ENCODE measurements around the gene ZNF226. TPM values are rescaled to one million over a fixed set of nuclear protein-coding genes. Genes with fewer than 3 reads are reported as not detected.
A peak's percentile ranks its signal among the peaks of the same experiment; 100 is the strongest.

Gene ZNF226
- total and polyA plus RNA-seq, 9 of the 15 experiments (the other 6 are each of a cell fraction or from before 2014, with no cell fraction given): 6.2 to 19.4 (median 9.3) TPM

- TF ChIP-seq ZHX1 (conservative IDR thresholded peaks at IDR 0.05; ENCODE audit: low read length) (no peak), ZNF586 (CRISPR knock-in tag; conservative IDR thresholded peaks at IDR 0.05) (no peak), ATF6 (CRISPR knock-in tag; IDR thresholded peaks at IDR 0.05) (no peak), XRCC4 (IDR thresholded peaks at IDR 0.05; ENCODE audit: extremely low read depth, insufficient read depth, insufficient read length) (no peak), KAT7 (CRISPR knock-in tag; IDR thresholded peaks at IDR 0.05; ENCODE audit: borderline replicate concordance) (0 out of 2 replicates have a peak, but pooled peaks have one; percentile 18), ZNF133 (CRISPR knock-in tag; IDR thresholded peaks at IDR 0.05) (no peak), ZNF274 (IDR thresholded peaks at IDR 0.05; ENCODE audit: borderline replicate concordance, low read depth, low read length) (no peak), MAFG (tag; conservative IDR thresholded peaks at IDR 0.05) (no peak), SOX6 (IDR thresholded peaks at IDR 0.05) (0 out of 2 replicates have a peak, but pooled peaks have one; percentile 8), ZNF699 (CRISPR knock-in tag; IDR thresholded peaks at IDR 0.05; ENCODE audit: insufficient replicate concordance) (no peak), EP400 (IDR thresholded peaks at IDR 0.05) (peak; percentile 39), TARDBP (IDR thresholded peaks at IDR 0.05) (no peak), ZNF75A (CRISPR knock-in tag; IDR thresholded peaks at IDR 0.05) (no peak), CREB3L1 (IDR thresholded peaks at IDR 0.05; ENCODE audit: borderline replicate concordance, low read depth) (peak; percentile 68; the same call in 1 of the 2 replicates), RFX7 (CRISPR knock-in tag; IDR thresholded peaks at IDR 0.05) (no peak), TCF7 (IDR thresholded peaks at IDR 0.05; ENCODE audit: borderline replicate concordance) (0 out of 2 replicates have a peak, but pooled peaks have one; percentile 21), FOXP1 (CRISPR knock-in tag; IDR thresholded peaks at IDR 0.05) (no peak), CCAR2 (IDR thresholded peaks at IDR 0.05; ENCODE audit: low read depth, low read length) (no peak), PTBP1 (IDR thresholded peaks at IDR 0.05; ENCODE audit: low read depth, low read length) (no peak), NCOA2 (IDR thresholded peaks at IDR 0.05; ENCODE audit: partially characterized antibody in 2 of 2) (no peak), MCM2 (IDR thresholded peaks at IDR 0.05; ENCODE audit: low read depth) (no peak), CSDE1 (IDR thresholded peaks at IDR 0.05) (no peak), SIN3A (IDR thresholded peaks at IDR 0.05; ENCODE audit: borderline replicate concordance in 2 of 2, control insufficient read depth in 1 of 2, low read depth in 2 of 2, low read length in 2 of 2) (peak in 1 of 2 experiments; percentile 24; a peak in 1 of 4 replicates), GABPB2 (CRISPR knock-in tag; conservative IDR thresholded peaks at IDR 0.05) (no peak)
Measured at GRCh38 chr19:44207126-44207803, 42.4 kb downstream of the ZNF226 start (continued).
